Transverse colon (tissue), 4 donors: ENCODE results near the gene IL12RB1. TPM values are rescaled to one million over a fixed set of nuclear protein-coding genes. Genes with fewer than 3 reads are reported as not detected.

Source experiments
- DNase-seq: peaks from one replicate; pipeline ENCODE4 v3.0.0-alpha.2; 2019
- H3K27ac ChIP-seq, 4 donors: fragments of 200-600 bp; sonication (generic); 2 replicates each; pipeline ENCODE4 v1.5.1; 2016 to 2018; ENCODE audit warnings: inconsistent platforms in 4 of 4
- H3K27me3 ChIP-seq: fragments of 200-600 bp; sonication (generic); 2 replicates; pipeline ENCODE4 v1.5.1; 2017; ENCODE audit warnings: inconsistent platforms
- H3K36me3 ChIP-seq, 4 donors: fragments of 200-600 bp; sonication (generic); 2 replicates each; pipeline ENCODE4 v1.5.1; 2017 to 2019; ENCODE audit warnings: inconsistent platforms in 4 of 4
- H3K4me1 ChIP-seq, 4 donors: fragments of 200-600 bp; sonication (generic); 2 replicates each; pipeline ENCODE4 v1.5.1; 2017 to 2020; ENCODE audit warnings: inconsistent platforms in 4 of 4
- H3K4me3 ChIP-seq, 4 donors: fragments of 200-600 bp; sonication (generic); 1 replicate in 1 of 4; 2 replicates in 3 of 4; pipeline versions ENCODE4 v1.5.1 to v1.6.1; 2017 to 2019; ENCODE audit warnings: inconsistent platforms in 4 of 4
- H3K9me3 ChIP-seq, 2 donors: fragments of 200-600 bp; sonication (generic); 2 replicates each; pipeline ENCODE4 v1.5.1; 2017 to 2019; ENCODE audit warnings: inconsistent platforms in 2 of 2
- EP300 ChIP-seq: sonication (generic); formaldehyde crosslinking; IDR thresholded peaks from one replicate; pipeline ENCODE4 v1.6.1; 2017; ENCODE audit warnings: antibody characterized with exemption, low read depth
- POLR2A ChIP-seq: fragments of 450-650 bp; IDR thresholded peaks from one replicate; pipeline ENCODE4 v1.6.1; 2016; ENCODE audit warnings: antibody characterized with exemption, mild to moderate bottlenecking, moderate library complexity
- POLR2AphosphoS5 ChIP-seq, 3 donors: sonication (generic); formaldehyde crosslinking; IDR thresholded peaks; one replicate each; pipeline ENCODE4 v1.6.1; 2016; ENCODE audit warnings: antibody characterized with exemption in 3 of 3
- WGBS, 2 donors: methylation state at CpG; one replicate each; pipeline ENCODE4 v1.1.5; 2018; ENCODE audit warnings: low coverage in 1 of 2; 5-methylcytosine and 5-hydroxymethylcytosine counted together
- in situ Hi-C, 4 donors: fragments of 200-750 bp; cut with MboI; loops; one replicate each; pipeline versions ENCODE4 v1.15.0 to v1.15.1; 2017; ENCODE audit warnings: low sequenced_read_pairs in 3 of 4, low pct_ligation_motif_present in 1 of 4, low pct_unique_long_range_greater_than_20kb in 1 of 4
- intact Hi-C: fragments of 100-400 bp; cut with DNase I; formaldehyde crosslinking; loops from one replicate; pipeline ENCODE4 v1.15.1; 2023; ENCODE audit warnings: low total_unique reads
- total RNA-seq, 4 donors: library from RNA; depleted of rRNA; stranded (reverse); fragments of >200 nt; gene quantifications; one replicate each; pipeline ENCODE4 v1.1.0, GENCODE V29; 2016
- TF ChIP-seq, protein P1 (sequence below), 5 experiments: fragments of 200-600 bp in 3 of 5; fragments of 450-650 bp in 2 of 5; sonication (generic) in 3 of 5; IDR thresholded peaks; 1 replicate in 2 of 5; 2 replicates in 3 of 5; pipeline ENCODE4 v1.5.1; 2016 to 2017; ENCODE audit warnings: antibody characterized with exemption in 5 of 5, inconsistent platforms in 3 of 5, mild to moderate bottlenecking in 2 of 5, moderate library complexity in 1 of 5

The IL12RB1 gene
- total RNA-seq, 4 donors from 2014 or later = 0.55 to 2.1 TPM; not detected in 2

DNA sequence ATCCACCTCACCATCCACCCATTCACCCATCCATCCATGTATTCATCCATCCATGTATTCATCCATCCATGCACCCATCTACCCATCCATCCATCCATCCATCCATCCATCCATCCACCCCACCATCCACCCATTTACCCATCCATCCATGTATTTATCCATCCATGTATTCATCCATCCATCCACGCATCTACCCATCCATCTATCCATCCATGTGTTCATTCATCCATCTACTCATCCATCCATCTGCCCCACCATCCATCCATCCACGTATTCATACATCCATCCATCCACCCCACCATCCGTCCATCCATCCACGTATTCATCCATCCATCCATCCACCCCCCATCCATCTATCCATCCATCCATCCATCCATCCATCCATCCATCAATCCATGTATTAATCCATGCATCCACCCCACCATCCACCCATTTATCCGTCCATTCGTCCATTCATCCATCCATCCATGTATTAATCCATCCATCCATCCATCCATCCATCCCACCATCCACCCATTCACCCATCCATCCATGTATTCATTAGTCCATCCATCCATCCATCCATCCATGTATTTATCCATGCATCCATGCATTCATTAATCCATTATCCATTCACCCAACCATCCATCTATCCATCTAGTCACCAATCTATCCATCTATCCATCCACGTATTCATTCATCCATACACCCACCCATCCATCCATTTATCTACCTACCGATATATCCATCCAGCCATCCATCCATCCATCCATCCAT, 2.6 kb downstream of the IL12RB1 start:
- H3K4me1 ChIP-seq = no peaks in the 10 kb centered on the region
- H3K9me3 ChIP-seq = no peaks in the 10 kb centered on the region
- TF ChIP-seq POLR2A (no peak), EP300 (no peak), POLR2AphosphoS5 (IDR thresholded peaks at IDR 0.05) (no peak)
- TF ChIP-seq, protein P1, sequence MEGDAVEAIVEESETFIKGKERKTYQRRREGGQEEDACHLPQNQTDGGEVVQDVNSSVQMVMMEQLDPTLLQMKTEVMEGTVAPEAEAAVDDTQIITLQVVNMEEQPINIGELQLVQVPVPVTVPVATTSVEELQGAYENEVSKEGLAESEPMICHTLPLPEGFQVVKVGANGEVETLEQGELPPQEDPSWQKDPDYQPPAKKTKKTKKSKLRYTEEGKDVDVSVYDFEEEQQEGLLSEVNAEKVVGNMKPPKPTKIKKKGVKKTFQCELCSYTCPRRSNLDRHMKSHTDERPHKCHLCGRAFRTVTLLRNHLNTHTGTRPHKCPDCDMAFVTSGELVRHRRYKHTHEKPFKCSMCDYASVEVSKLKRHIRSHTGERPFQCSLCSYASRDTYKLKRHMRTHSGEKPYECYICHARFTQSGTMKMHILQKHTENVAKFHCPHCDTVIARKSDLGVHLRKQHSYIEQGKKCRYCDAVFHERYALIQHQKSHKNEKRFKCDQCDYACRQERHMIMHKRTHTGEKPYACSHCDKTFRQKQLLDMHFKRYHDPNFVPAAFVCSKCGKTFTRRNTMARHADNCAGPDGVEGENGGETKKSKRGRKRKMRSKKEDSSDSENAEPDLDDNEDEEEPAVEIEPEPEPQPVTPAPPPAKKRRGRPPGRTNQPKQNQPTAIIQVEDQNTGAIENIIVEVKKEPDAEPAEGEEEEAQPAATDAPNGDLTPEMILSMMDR (IDR thresholded peaks at IDR 0.05) = no peak
- no peaks in the 10 kb centered on the region for H3K36me3 ChIP-seq
- intact Hi-C loops = no loop called here
- no peak overlapping the region for H3K27ac ChIP-seq
- H3K4me3 ChIP-seq = no peak overlapping the region
- 87 to 91% methylated on average over 7 to 8 of the region's 8 CpGs for WGBS, 2 donors
- in situ Hi-C loops = no loop called here
- no peaks in the 10 kb centered on the region for H3K27me3 ChIP-seq
- DNase-seq = no peak

DNA sequence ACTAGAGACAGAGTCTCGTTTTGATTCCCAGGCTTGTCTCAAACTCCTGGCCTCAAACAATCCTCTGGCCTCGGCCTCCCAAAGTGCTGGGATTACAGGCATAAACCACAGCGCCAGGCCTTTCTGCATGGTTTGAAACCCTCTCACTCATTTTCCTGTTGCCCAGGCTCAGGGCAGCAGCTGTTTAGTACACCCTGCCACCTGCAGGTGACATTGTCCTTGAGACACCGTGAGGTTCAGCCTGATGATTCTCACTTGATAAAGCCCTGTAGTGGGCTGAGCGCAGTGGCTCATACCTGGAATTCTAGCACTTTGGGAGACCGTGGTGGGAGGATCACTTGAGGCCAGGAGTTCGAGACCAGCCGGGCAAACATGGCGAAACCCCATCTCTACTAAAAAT, 12.5 kb downstream of the IL12RB1 start:
- intact Hi-C loops (no loop called here), in situ Hi-C loops (loop anchor here in 2 of 4 donors (25.0 kb wide), 1 partner anchor 137 kb away; the partner anchor contains the start of gene CCDC124 (in 2 of the 2))
- H3K4me1 ChIP-seq = no peaks in the 10 kb centered on the region
- H3K27ac ChIP-seq = no peak overlapping the region
- TF ChIP-seq POLR2AphosphoS5 (IDR thresholded peaks at IDR 0.05) = no peak
- TF ChIP-seq, protein P1 (IDR thresholded peaks at IDR 0.05) = no peak
- no peak for TF ChIP-seq POLR2A
- TF ChIP-seq EP300 = no peak
- no peaks in the 10 kb centered on the region for H3K27me3 ChIP-seq
- no peaks in the 10 kb centered on the region for H3K9me3 ChIP-seq
- WGBS, 2 donors = 62% methylated on average over 9 of the region's 9 CpGs; no CpG with 5 or more reads in 1 of the 2 donors
- no peak for DNase-seq
- H3K36me3 ChIP-seq = no peaks in the 10 kb centered on the region
- no peak overlapping the region for H3K4me3 ChIP-seq

DNA sequence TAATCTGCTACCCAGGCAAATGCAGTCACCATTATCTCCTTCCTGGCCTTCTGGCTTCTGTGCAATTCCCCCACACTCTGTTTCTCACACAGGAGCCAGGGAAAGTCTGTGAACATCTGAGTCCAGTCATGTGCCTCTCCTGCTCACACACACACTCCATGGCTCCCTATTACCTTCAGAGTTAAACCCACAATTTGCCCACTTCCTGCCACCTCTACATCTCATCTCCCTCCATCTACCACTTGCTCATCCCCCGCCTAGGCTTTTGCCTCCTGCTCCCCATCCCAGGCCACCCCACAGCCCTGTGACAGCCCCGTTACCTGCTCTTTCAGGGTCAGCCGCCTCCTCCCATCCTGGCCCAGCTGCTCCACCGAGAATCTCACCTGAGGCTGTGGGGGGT, 13.5 kb downstream of the IL12RB1 start:
- no peaks in the 10 kb centered on the region for H3K9me3 ChIP-seq
- H3K4me1 ChIP-seq = no peaks in the 10 kb centered on the region
- intact Hi-C loops = no loop called here
- in situ Hi-C loops = loop anchor here in 2 of 4 donors (25.0 kb wide), 1 partner anchor 136 kb away; the partner anchor contains the start of gene CCDC124 (in 2 of the 2)
- TF ChIP-seq EP300 (no peak), POLR2AphosphoS5 (IDR thresholded peaks at IDR 0.05) (no peak), POLR2A (no peak)
- TF ChIP-seq, protein P1 (IDR thresholded peaks at IDR 0.05) = no peak
- H3K27ac ChIP-seq = no peak overlapping the region
- WGBS, 2 donors = 74 to 76% methylated on average over 4 of the region's 4 CpGs
- H3K4me3 ChIP-seq = no peak overlapping the region
- no peaks in the 10 kb centered on the region for H3K27me3 ChIP-seq
- no peaks in the 10 kb centered on the region for H3K36me3 ChIP-seq
- no peak for DNase-seq

DNA sequence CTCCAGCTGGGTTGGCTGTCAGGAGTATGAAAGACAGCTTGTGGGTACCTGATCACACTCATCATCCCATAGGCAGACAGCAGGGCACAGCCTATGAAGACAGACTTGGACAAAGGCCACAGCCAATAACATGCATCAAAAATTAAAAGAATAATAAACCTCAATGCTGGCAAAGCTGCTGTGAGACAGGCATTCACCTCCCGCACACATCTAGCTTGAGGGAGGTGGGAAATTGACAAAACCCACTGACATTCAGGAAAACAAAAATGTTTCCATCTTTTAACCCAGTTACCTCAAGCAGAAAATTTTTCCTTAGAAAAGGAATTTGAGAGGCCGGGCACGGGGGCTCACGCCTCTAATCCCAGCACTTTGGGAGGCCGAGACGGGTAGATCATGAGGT, 14.4 kb downstream of the IL12RB1 start:
- in situ Hi-C loops (loop anchor here in 2 of 4 donors (25.0 kb wide), 1 partner anchor 135 kb away; the partner anchor contains the start of gene CCDC124 (in 2 of the 2)), intact Hi-C loops (no loop called here)
- H3K4me1 ChIP-seq = no peaks in the 10 kb centered on the region
- WGBS, 2 donors = 88 to 100% methylated on average over 6 of the region's 6 CpGs
- TF ChIP-seq POLR2AphosphoS5 (IDR thresholded peaks at IDR 0.05) = no peak
- TF ChIP-seq, protein P1 (IDR thresholded peaks at IDR 0.05) = no peak
- H3K4me3 ChIP-seq = no peak overlapping the region
- H3K36me3 ChIP-seq = no peaks in the 10 kb centered on the region
- no peak overlapping the region for H3K27ac ChIP-seq
- H3K9me3 ChIP-seq = no peaks in the 10 kb centered on the region
- no peak for DNase-seq
- H3K27me3 ChIP-seq = no peaks in the 10 kb centered on the region
